Superior temporal gyrus (tissue), 1 donor: ENCODE results near the gene OCIAD1.
"Not testable (repeated sequence)": the region's sequence is repeated elsewhere in the genome, so short reads cannot be mapped to it uniquely, and the experiment has no call there.

Source experiments
- DNase-seq: peaks from one replicate; pipeline ENCODE4 v3.0.0-alpha.2; 2016; ENCODE audit errors: extremely low spot score

Gene OCIAD1

GRCh38 chr4:48889750-48890149, 58.9 kb downstream of the OCIAD1 start:
- not testable (repeated sequence) for DNase-seq

- no peak for DNase-seq
Observed at GRCh38 chr4:48891028-48891619, 60.2 kb downstream of the OCIAD1 start.

DNA sequence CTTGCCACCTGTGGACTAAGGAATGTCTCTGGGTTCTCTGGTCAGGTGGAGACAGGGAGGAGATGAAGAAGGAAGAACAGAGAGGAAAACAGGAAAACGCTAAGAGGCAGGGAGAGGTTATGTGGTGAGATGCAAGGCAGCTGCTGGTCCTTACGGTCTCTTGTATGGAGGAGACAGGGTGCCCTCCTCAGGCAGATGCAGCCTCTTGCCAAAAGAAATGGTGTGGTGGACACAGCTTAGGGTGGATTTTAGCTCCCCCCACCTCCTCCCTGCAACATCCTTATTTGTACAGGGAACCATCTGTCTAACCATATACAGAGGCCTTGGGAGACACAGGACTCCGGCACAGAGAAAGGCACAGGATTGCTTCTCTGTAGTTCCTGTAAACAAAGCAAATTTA, 66.0 kb downstream of the OCIAD1 start:
- no peak for DNase-seq

DNA sequence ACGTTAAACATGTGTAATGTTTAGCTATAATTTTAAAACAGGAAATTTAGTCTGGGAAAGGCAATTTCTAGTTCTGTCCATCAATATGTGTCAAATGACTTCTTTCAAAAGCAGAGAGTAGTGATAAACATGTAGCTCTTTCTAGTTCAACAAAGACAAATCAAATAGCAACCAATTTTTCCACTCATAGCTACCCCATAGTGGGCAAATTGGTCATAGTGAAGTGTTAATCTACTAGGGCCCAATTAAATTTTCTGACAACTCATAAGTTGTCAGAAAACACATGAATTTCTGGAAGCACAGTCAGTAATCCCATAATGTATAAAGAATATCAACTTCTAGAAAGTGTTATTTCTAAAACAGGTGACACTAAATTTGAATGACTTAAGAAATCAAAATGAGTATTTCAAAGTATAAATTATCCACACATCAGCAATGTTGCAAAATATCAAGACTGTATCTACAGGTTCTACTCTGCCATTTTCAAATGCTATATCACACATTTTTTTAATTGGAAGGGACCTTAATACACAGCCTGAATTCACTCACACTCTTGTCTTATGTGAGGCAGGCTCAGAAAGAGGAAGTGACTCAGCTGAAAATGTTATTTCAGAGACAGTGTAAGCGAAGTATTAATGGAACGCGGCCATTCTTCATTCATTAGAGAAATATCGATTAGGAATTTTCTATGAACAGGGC, 68.0 kb downstream of the OCIAD1 start:
- no peak for DNase-seq

DNA sequence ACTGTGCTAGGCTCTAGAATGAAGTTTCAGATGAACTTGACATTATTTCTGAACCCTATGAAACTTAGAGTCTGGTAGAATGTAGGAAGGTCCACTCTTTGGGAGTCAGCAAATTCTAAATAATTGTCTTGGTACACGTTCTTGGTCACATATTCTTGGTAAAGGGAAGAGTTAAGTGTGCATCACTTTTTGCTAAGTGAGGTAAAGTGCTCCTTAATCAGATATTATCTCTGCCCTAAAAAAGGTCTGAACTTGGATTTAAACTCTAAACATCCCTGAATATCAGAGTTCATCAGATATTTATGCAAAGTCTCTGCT, 68.5 kb downstream of the OCIAD1 start:
- no peak for DNase-seq

- peak; percentile 65 for DNase-seq
Observed at GRCh38 chr4:48899950-48900349, 69.1 kb downstream of the OCIAD1 start.

DNA sequence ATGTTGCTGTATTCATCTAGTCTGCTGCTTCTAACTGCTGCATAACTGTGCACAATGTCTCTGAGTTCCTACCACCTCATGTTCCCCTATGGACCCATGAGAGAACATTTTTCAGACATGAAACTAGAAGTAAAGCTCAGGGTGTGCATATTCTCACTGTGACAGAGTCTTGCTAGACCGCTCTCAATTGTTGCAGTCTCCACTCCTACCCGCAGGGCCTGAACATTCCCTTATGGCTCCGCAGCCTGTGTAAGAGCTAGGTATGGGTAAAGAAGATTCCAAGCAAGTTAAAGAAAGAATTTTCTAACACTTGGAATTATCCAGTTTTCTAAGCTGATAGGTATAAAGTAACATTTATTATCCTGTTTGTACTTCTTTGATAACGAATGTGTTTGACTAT, 70.3 kb downstream of the OCIAD1 start:
- DNase-seq = no peak

GRCh38 chr4:48902266-48902665, 71.4 kb downstream of the OCIAD1 start:
- DNase-seq = no peak

DNA sequence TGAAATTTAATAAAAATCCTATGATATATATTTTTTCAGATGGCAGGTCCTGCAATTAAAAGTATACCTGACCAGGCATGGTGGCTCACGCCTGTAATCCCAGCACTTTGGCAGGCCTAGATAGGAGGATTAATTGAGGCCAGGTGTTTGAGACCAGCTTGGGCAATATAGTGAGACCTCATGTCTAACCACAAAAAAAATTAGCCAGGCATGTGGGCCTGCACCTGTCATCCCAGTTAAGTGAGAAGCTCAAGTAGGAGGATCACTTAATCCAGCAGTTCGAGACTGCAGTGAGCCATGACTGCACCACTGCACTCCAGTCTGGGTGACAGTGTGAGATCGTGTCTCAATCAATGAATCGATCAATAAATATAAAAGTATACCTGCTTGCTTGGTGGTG, 73.2 kb downstream of the OCIAD1 start:
- DNase-seq = no peak

GRCh38 chr4:48904541-48905142, 73.8 kb downstream of the OCIAD1 start:
- DNase-seq = no peak

DNA sequence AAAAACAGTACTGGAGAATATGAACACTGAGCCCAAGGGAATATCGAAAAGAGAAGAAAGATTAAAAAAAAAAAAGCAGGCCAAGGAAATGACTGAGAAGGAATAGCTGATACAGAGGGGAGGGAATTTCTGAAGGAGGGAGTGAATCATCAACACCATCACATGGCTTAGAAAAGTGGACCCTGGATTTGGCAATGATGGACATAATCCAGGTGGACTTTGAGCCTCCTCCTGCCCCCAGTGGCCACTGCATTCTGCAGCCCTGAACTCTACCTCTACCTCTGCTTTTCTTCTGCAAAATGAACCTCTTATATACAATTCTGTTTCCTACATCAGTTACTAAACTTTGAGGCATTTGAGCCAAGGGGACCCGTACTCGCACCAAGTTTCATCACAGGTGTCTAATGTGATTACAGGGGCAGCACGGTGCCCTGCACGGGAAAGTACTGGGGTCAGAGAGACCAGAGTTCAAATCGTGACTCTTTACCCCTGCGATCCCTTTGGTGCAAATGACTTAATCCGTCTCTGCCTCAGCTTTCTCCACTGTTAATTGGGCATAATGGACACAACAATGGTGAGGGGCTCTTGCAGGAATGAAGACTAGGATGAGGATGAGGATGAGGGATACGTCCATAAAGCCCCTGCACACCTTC, 74.6 kb downstream of the OCIAD1 start:
- no peak for DNase-seq

DNA sequence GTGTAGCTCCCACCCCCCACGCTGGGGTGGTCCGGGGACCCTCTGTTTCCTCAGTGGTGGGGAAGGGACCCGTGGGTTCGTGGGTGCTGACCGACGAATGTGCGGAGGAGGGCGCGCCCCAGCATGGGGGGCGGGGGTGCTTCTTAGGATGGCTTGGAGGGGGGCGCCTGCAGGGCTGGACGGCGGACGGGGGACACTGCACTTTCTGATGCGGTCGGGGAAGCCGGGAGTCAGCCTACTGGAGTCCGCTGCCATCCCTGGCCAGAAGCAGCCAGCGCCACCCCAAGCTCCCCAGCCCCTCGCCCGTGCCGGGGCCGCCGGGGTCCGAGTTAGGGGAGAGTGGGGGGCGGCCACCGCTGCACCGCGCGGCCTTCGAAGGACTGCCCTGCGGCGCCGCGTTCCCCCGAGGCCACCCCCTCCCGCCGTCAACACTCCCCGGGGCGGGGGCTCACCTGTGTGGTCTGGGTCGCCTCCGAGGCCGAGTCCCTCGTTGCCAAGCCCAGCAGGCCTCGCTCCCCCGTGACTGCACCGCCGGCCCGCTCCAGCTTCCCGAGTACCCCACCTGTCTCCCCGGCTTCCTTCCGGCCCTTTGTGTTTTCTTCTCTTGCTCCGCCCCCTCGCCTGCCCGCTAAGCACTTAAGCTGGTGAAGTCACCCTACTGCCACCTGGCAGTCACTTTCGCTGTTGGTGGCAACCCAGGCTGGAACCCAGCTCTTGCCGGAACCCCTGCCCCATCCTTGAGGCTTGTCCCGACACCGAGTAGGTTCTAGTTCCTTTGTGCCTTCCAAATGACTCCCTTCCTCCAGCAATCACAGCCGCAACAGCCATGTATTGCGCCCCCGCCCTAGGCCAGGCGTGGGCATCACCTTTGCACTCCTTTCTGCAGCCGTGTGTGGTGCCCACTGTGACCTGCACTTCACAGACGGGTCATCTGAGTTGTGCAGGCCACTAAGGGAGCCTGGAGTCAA, 75.6 kb downstream of the OCIAD1 start, which contains the start of gene OCIAD2:
TSS of gene OCIAD2 (minus strand) at position 569 of the 968 bp plus-strand sequence. CDS start 2,225 bp downstream, outside the sequence.
- DNase-seq = no peak

GRCh38 chr4:48907706-48908477, 77.0 kb downstream of the OCIAD1 start:
- no peak for DNase-seq

DNA sequence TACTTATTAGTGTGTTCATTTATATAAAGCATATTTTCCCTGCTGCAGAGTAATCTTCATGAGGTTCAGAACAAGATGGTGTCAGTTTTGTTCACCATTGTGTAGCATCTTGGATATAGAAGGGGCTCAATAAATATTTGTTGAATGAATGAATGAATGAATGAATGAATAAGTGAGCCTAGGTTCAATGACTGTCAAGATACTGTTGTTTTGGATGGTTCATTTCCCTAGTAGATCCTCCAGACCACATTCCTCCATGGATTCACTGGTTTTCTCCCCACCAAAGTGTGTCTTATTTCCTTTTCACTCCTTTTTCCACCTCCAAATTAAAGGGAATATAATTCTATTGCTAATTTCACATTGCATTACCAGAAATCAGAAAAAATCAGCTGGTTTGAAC, 77.8 kb downstream of the OCIAD1 start:
- DNase-seq = no peak

GRCh38 chr4:48909697-48910096, 78.8 kb downstream of the OCIAD1 start:
- no peak for DNase-seq

DNA sequence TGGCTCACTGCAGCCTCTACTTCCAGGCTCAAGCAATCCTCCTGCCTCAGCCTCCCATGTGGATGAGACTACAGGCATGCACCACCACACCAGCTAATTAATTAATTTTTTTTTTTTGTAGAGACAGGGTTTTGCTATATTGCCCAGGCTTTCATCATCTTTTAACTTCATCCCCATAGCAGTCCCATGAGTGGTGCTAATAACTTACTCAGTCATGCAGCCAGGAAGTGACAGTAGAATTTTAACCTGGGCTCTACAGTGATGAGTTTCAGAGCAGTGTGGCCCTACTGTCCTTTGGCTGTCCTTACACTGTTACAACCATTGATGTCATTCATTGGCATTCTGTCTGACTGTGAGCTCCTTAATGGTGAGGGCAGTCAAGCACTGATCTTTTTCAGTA, 79.6 kb downstream of the OCIAD1 start:
- no peak for DNase-seq
